HepG2 (cell line): Measurements from ENCODE around the gene CBX2. TPM values are rescaled to one million over a fixed set of nuclear protein-coding genes. Genes with fewer than 3 reads are reported as not detected.
A peak's percentile ranks its signal among the peaks of the same experiment; 100 is the strongest.

Experiments used
- ATF1 ChIP-seq: IDR thresholded peaks from 2 replicates; pipeline ENCODE4 v1.6.1; 2016; ENCODE audit warnings: mild to moderate bottlenecking, control low read depth
- ATF7 ChIP-seq, 2 experiments: fragments of 450-650 bp in 1 of 2; sonication (generic) in 1 of 2; formaldehyde crosslinking in 1 of 2; IDR thresholded peaks; 2 replicates each; pipeline versions ENCODE4 v1.4.0 to v1.6.1; 2016 to 2020; ENCODE audit warnings: antibody characterized with exemption in 1 of 2, mild to moderate bottlenecking in 1 of 2, missing genetic modification reagents in 1 of 2
- BRD4 ChIP-seq: sonication (generic); formaldehyde crosslinking; IDR thresholded peaks from 2 replicates; pipeline ENCODE4 v1.4.0; 2020; ENCODE audit warnings: missing genetic modification reagents
- CBFB ChIP-seq: sonication (generic); formaldehyde crosslinking; IDR thresholded peaks from 2 replicates; pipeline ENCODE4 v1.4.0; 2020; ENCODE audit warnings: missing genetic modification reagents
- CHD2 ChIP-seq: IDR thresholded peaks from 2 replicates; pipeline ENCODE4 v1.6.1; 2011; ENCODE audit warnings: low read depth, low read length, improper control_type of control experiment
- EED ChIP-seq: sonication (generic); formaldehyde crosslinking; IDR thresholded peaks from 2 replicates; pipeline ENCODE4 v1.5.0; 2020; ENCODE audit warnings: mild to moderate bottlenecking, missing genetic modification reagents
- HOXA3 ChIP-seq: sonication (generic); formaldehyde crosslinking; IDR thresholded peaks from 2 replicates; pipeline ENCODE4 v1.5.0; 2020; ENCODE audit warnings: missing genetic modification reagents
- HOXD1 ChIP-seq: sonication (generic); formaldehyde crosslinking; IDR thresholded peaks from 2 replicates; pipeline ENCODE4 v1.5.0; 2020; ENCODE audit warnings: missing genetic modification reagents
- MED8 ChIP-seq: sonication (generic); formaldehyde crosslinking; IDR thresholded peaks from 2 replicates; pipeline ENCODE4 v1.8.1; 2023; ENCODE audit warnings: mild to moderate bottlenecking, missing genetic modification reagents; ENCODE audit not compliant: insufficient replicate concordance
- NBN ChIP-seq: fragments of 450-650 bp; conservative IDR thresholded peaks from 2 replicates; pipeline ENCODE4 v1.6.1; 2017
- NCOA2 ChIP-seq: sonication (generic); formaldehyde crosslinking; IDR thresholded peaks from 2 replicates; pipeline ENCODE4 v1.8.0; 2022; ENCODE audit warnings: inconsistent platforms
- NFKBIZ ChIP-seq: IDR thresholded peaks from 2 replicates; pipeline ENCODE4 v1.6.1; 2018; ENCODE audit warnings: missing genetic modification reagents, missing compliant biosample characterization
- NRL ChIP-seq: sonication (generic); formaldehyde crosslinking; IDR thresholded peaks from 2 replicates; pipeline ENCODE4 v1.5.0; 2020; ENCODE audit warnings: missing genetic modification reagents, mild to moderate bottlenecking, moderate library complexity, borderline replicate concordance
- PAF1 ChIP-seq: IDR thresholded peaks from 2 replicates; pipeline ENCODE4 v1.6.1; 2016; ENCODE audit warnings: missing genetic modification reagents, missing compliant biosample characterization
- SNAI1 ChIP-seq: sonication (generic); formaldehyde crosslinking; IDR thresholded peaks from 2 replicates; pipeline ENCODE4 v1.5.0; 2020; ENCODE audit warnings: mild to moderate bottlenecking, missing genetic modification reagents, borderline replicate concordance
- SP5 ChIP-seq: IDR thresholded peaks from 2 replicates; pipeline ENCODE4 v1.6.1; 2016; ENCODE audit warnings: low read depth, borderline replicate concordance
- ZFAT ChIP-seq: sonication (generic); formaldehyde crosslinking; conservative IDR thresholded peaks from 2 replicates; pipeline ENCODE4 v1.8.1; 2023; ENCODE audit warnings: missing genetic modification reagents, inconsistent platforms
- ZNF44 ChIP-seq: sonication (generic); formaldehyde crosslinking; IDR thresholded peaks from 2 replicates; pipeline ENCODE4 v1.5.1; 2020; ENCODE audit warnings: mild to moderate bottlenecking, missing genetic modification reagents
- ZNF547 ChIP-seq: sonication (generic); formaldehyde crosslinking; IDR thresholded peaks from 2 replicates; pipeline ENCODE4 v1.5.1; 2020; ENCODE audit warnings: mild to moderate bottlenecking, missing genetic modification reagents
- ZNF550 ChIP-seq: sonication (generic); formaldehyde crosslinking; IDR thresholded peaks from 2 replicates; pipeline ENCODE4 v1.4.0; 2020; ENCODE audit warnings: mild to moderate bottlenecking, missing genetic modification reagents, borderline replicate concordance
- ZNF777 ChIP-seq: sonication (generic); formaldehyde crosslinking; IDR thresholded peaks from 2 replicates; pipeline ENCODE4 v1.4.0; 2020; ENCODE audit warnings: missing genetic modification reagents
- polyA plus RNA-seq, 8 experiments: library from polyadenylated mRNA; depleted of rRNA in 3 of 8; stranded (reverse) in 7 of 8; unstranded in 1 of 8; fragments of >200 nt; fragmentation: Illumina TruSeq in 4 of 8; extraction: Trizol in 4 of 8; gene quantifications; 2 replicates each; pipeline versions ENCODE4 v1.2.1 to v1.2.3, GENCODE V29; 2011 to 2016; ENCODE audit warnings: low read depth in 4 of 8, missing spikeins in 1 of 8, mixed read lengths in 1 of 8; ENCODE audit not compliant: insufficient read depth in 1 of 8
- total RNA-seq, 5 experiments: library from RNA; depleted of rRNA; stranded (reverse); fragments of >200 nt; fragmentation: Illumina TruSeq; extraction: Trizol; gene quantifications; 2 replicates each; pipeline ENCODE4 v1.2.3, GENCODE V29; 2016; ENCODE audit warnings: low read depth in 1 of 5
- TF ChIP-seq, protein P1 (sequence below): sonication (generic); formaldehyde crosslinking; IDR thresholded peaks from 2 replicates; pipeline ENCODE4 v1.5.0; 2020; ENCODE audit warnings: mild to moderate bottlenecking, missing genetic modification reagents
- TF ChIP-seq, protein P2 (sequence below): sonication (generic); formaldehyde crosslinking; IDR thresholded peaks from 2 replicates; pipeline ENCODE4 v1.5.0; 2020; ENCODE audit warnings: missing genetic modification reagents, mild to moderate bottlenecking, borderline replicate concordance
- TF ChIP-seq, protein P3 (sequence below): sonication (generic); formaldehyde crosslinking; IDR thresholded peaks from 2 replicates; pipeline ENCODE4 v1.4.0; 2020; ENCODE audit warnings: missing genetic modification reagents

The CBX2 gene
- total and polyA plus RNA-seq, 2 of the 13 experiments (the other 11 are each of a cell fraction or from before 2014, with no cell fraction given), result 14.5 to 31.1 TPM

DNA sequence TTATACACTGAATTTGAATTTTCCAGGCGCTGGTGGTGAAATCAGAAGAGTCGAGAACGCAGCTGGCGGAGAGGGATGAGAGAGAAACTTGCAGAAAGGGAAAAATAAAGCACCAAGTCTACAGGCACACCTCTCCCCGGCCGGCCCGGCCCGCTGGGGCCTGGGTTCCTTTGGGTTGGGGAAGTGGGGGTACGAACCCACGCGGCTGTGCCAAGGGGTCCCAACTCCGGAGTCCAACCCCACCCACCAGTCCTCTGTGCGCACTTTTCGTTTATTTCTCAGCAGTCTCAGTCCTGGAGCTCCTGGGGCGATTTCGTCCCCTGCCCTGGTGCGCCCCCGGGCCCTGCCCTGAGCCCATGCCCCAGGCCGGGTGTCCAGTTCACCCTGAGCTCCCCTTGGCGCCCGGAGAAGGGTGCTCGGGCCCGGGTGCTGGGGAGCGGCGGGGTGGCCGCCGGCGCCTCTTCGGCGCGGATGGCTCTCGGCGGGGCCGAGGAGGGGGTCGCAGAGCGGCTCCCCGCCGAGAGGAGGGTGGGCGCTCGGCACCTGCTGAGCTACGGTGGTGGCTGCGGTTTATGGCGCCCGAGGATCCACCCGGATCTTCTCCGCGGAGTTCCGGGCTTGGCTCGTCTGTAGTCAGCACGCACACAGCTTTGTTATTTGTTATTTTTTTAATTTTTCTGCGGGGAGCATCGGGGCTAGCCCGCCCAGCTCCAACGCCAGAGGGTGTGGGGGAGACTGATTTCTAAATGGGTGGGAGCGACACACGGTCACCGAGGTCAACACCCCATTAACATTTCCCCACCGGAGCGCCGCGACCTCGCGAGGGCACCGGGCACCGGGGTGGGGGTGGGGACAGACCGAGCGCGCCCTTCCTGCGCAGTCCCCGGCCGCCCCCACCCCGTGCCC is 34.7 kb downstream of the CBX2 start (continued):
- TF ChIP-seq, protein P1, sequence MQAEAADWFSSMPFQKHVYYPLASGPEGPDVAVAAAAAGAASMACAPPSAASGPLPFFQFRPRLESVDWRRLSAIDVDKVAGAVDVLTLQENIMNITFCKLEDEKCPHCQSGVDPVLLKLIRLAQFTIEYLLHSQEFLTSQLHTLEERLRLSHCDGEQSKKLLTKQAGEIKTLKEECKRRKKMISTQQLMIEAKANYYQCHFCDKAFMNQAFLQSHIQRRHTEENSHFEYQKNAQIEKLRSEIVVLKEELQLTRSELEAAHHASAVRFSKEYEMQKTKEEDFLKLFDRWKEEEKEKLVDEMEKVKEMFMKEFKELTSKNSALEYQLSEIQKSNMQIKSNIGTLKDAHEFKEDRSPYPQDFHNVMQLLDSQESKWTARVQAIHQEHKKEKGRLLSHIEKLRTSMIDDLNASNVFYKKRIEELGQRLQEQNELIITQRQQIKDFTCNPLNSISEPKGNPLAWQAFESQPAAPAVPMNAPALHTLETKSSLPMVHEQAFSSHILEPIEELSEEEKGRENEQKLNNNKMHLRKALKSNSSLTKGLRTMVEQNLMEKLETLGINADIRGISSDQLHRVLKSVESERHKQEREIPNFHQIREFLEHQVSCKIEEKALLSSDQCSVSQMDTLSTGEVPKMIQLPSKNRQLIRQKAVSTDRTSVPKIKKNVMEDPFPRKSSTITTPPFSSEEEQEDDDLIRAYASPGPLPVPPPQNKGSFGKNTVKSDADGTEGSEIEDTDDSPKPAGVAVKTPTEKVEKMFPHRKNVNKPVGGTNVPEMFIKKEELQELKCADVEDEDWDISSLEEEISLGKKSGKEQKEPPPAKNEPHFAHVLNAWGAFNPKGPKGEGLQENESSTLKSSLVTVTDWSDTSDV (CRISPR knock-in tag), result no peak
- no peak for TF ChIP-seq PAF1 (CRISPR knock-in tag)
- no peak for TF ChIP-seq NBN
- TF ChIP-seq BRD4 (CRISPR knock-in tag), result peak; percentile 39; the same call in 1 of the 2 replicates
- TF ChIP-seq MED8 (CRISPR knock-in tag), result no peak
- no peak; the same call in 1 of the 2 replicates for TF ChIP-seq HOXA3 (CRISPR knock-in tag)
- 0 out of 2 replicates have a peak, but pooled peaks have one; percentile 46 for TF ChIP-seq ZFAT (CRISPR knock-in tag)
- no peak for TF ChIP-seq CHD2
- no peak for TF ChIP-seq SP5
- TF ChIP-seq, protein P2, sequence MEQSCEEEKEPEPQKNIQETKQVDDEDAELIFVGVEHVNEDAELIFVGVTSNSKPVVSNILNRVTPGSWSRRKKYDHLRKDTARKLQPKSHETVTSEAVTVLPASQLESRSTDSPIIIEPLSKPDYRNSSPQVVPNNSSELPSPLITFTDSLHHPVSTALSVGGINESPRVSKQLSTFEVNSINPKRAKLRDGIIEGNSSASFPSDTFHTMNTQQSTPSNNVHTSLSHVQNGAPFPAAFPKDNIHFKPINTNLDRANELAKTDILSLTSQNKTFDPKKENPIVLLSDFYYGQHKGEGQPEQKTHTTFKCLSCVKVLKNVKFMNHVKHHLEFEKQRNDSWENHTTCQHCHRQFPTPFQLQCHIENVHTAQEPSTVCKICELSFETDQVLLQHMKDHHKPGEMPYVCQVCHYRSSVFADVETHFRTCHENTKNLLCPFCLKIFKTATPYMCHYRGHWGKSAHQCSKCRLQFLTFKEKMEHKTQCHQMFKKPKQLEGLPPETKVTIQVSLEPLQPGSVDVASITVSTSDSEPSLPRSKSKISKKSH, result no peak
- peak; percentile 48; the same call in 1 of the 2 replicates for TF ChIP-seq HOXD1 (CRISPR knock-in tag)
- TF ChIP-seq, protein P3, sequence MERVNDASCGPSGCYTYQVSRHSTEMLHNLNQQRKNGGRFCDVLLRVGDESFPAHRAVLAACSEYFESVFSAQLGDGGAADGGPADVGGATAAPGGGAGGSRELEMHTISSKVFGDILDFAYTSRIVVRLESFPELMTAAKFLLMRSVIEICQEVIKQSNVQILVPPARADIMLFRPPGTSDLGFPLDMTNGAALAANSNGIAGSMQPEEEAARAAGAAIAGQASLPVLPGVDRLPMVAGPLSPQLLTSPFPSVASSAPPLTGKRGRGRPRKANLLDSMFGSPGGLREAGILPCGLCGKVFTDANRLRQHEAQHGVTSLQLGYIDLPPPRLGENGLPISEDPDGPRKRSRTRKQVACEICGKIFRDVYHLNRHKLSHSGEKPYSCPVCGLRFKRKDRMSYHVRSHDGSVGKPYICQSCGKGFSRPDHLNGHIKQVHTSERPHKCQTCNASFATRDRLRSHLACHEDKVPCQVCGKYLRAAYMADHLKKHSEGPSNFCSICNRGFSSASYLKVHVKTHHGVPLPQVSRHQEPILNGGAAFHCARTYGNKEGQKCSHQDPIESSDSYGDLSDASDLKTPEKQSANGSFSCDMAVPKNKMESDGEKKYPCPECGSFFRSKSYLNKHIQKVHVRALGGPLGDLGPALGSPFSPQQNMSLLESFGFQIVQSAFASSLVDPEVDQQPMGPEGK (CRISPR knock-in tag), result peak; percentile 25; the same call in 1 of the 2 replicates
- no peak for TF ChIP-seq EED (CRISPR knock-in tag)
- TF ChIP-seq CBFB (CRISPR knock-in tag), result no peak
- TF ChIP-seq ATF7 (IDR thresholded peaks at IDR 0.05), result no peak
- no peak for TF ChIP-seq ATF7 (CRISPR knock-in tag; IDR thresholded peaks at IDR 0.05)
- no peak for TF ChIP-seq SNAI1
- TF ChIP-seq ZNF777 (CRISPR knock-in tag), result peak; percentile 60
- TF ChIP-seq ATF1 (CRISPR knock-in tag), result no peak
- TF ChIP-seq ZNF547, result no peak
- no peak for TF ChIP-seq ZNF550 (CRISPR knock-in tag)
- TF ChIP-seq NCOA2 (CRISPR knock-in tag), result no peak
- no peak for TF ChIP-seq NRL
- 0 out of 2 replicates have a peak, but pooled peaks have one; percentile 33 for TF ChIP-seq ZNF44 (CRISPR knock-in tag)
- TF ChIP-seq NFKBIZ (CRISPR knock-in tag), result no peak
